Measurements from ENCODE around the gene KIR3DL3.
"Not testable (repeated sequence)": the region's sequence is repeated elsewhere in the genome, so short reads cannot be mapped to it uniquely, and the experiment has no call there.

KIR3DL3 gene

GRCh38 chr19:54708781-54709180 lies 15.5 kb upstream of the KIR3DL3 start:
- in situ Hi-C loops (cut with MboI; ENCODE audit: low pct_unique_long_range_greater_than_20kb, low sequenced_read_pairs, unreplicated experiment): no loop called here
- DNase-seq (ENCODE audit: low spot score): no peak
- TF ChIP-seq, protein P1, sequence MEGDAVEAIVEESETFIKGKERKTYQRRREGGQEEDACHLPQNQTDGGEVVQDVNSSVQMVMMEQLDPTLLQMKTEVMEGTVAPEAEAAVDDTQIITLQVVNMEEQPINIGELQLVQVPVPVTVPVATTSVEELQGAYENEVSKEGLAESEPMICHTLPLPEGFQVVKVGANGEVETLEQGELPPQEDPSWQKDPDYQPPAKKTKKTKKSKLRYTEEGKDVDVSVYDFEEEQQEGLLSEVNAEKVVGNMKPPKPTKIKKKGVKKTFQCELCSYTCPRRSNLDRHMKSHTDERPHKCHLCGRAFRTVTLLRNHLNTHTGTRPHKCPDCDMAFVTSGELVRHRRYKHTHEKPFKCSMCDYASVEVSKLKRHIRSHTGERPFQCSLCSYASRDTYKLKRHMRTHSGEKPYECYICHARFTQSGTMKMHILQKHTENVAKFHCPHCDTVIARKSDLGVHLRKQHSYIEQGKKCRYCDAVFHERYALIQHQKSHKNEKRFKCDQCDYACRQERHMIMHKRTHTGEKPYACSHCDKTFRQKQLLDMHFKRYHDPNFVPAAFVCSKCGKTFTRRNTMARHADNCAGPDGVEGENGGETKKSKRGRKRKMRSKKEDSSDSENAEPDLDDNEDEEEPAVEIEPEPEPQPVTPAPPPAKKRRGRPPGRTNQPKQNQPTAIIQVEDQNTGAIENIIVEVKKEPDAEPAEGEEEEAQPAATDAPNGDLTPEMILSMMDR (IDR thresholded peaks at IDR 0.05; ENCODE audit: extremely low read depth, insufficient read depth, missing control alignments): no peak

DNA sequence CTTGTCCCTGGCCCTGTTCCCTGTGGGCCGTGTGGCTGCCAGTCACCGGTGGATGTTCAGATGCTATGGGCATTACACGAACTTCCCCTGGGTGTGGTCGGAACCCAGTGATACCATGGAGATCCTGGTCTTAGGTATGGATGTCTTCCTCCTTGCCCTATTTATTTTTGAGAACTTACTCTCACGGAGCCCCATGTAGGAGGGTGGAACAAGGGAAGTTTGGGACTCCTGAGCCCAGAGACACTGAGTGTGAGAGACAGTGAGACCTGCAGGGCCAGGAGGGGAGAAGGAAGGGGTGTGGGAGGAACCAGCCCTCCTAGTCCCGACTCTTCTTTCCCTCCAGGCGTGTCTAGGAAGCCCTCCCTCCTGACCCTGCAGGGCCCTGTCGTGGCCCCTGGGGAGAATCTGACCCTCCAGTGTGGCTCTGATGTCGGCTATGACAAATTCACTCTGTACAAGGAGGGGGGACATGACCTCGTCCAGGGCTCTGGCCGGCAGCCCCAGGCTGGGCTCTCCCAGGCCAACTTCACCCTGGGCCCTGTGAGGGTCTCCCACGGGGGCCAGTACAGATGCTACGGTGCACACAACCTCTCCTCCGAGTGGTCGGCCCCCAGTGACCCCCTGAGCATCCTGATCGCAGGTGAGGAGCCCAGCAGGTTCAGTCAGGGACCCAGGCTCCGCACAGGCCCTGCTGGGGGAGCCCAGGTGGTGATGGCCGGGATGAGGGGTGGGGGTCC lies 14.9 kb upstream of the KIR3DL3 start:
- DNase-seq (ENCODE audit: low spot score): no peak
- in situ Hi-C loops (cut with MboI; ENCODE audit: low pct_unique_long_range_greater_than_20kb, low sequenced_read_pairs, unreplicated experiment): no loop called here
- TF ChIP-seq, protein P1 (IDR thresholded peaks at IDR 0.05; ENCODE audit: extremely low read depth, insufficient read depth, missing control alignments): no peak

- DNase-seq (ENCODE audit: low spot score); in situ Hi-C loops (cut with MboI; ENCODE audit: low pct_unique_long_range_greater_than_20kb, low sequenced_read_pairs, unreplicated experiment): not testable (repeated sequence)
Measured at GRCh38 chr19:54709956-54710355, 14.3 kb upstream of the KIR3DL3 start.

DNA sequence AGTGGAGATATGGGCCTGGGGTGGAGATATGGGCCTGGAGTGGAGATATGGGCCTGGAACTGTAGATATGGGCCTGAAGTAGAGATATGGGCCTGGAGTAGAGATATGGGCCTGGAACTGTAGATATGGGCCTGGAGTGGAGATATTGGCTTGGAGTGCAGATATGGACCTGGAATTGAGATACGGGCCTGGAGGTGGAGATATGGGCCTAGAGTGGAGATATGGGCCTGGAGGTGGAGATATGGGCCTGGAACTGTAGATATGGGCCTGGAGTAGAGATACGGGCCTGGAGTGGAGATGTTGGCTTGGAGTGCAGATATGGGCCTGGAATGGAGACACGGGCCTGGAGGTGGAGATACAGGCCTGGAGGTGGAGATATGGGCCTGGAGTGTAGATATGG lies 402 bp downstream of the KIR3DL3 start:
- no peak for DNase-seq (ENCODE audit: low spot score)
- in situ Hi-C loops (cut with MboI; ENCODE audit: low pct_unique_long_range_greater_than_20kb, low sequenced_read_pairs, unreplicated experiment): no loop called here
- TF ChIP-seq, protein P1 (IDR thresholded peaks at IDR 0.05; ENCODE audit: extremely low read depth, insufficient read depth, missing control alignments): no peak

- TF ChIP-seq, protein P1 (IDR thresholded peaks at IDR 0.05; ENCODE audit: extremely low read depth, insufficient read depth, missing control alignments): no peak
- in situ Hi-C loops (cut with MboI; ENCODE audit: low pct_unique_long_range_greater_than_20kb, low sequenced_read_pairs, unreplicated experiment): no loop called here
Measured at GRCh38 chr19:54725321-54725720, 1.1 kb downstream of the KIR3DL3 start.

DNA sequence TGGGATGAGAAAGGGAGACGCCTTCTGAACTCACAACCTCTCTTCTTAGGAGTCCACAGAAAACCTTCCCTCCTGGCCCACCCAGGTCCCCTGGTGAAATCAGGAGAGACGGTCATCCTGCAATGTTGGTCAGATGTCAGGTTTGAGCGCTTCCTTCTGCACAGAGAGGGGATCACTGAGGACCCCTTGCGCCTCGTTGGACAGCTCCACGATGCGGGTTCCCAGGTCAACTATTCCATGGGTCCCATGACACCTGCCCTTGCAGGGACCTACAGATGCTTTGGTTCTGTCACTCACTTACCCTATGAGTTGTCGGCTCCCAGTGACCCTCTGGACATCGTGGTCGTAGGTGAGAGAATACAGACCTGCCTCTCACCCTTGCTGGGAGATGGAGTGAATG lies 3.3 kb downstream of the KIR3DL3 start:
- TF ChIP-seq, protein P1 (IDR thresholded peaks at IDR 0.05; ENCODE audit: extremely low read depth, insufficient read depth, missing control alignments): no peak
- in situ Hi-C loops (cut with MboI; ENCODE audit: low pct_unique_long_range_greater_than_20kb, low sequenced_read_pairs, unreplicated experiment): no loop called here
- no peak for DNase-seq (ENCODE audit: low spot score)

More at GRCh38 chr19:54725321-54725720, 1.1 kb downstream of the KIR3DL3 start:
- DNase-seq (ENCODE audit: low spot score): no peak

GRCh38 chr19:54728167-54728566 lies 3.9 kb downstream of the KIR3DL3 start:
- no peak for DNase-seq (ENCODE audit: low spot score)
- in situ Hi-C loops (cut with MboI; ENCODE audit: low pct_unique_long_range_greater_than_20kb, low sequenced_read_pairs, unreplicated experiment): no loop called here
- TF ChIP-seq, protein P1 (IDR thresholded peaks at IDR 0.05; ENCODE audit: extremely low read depth, insufficient read depth, missing control alignments): no peak
